SK-N-SH treated with all-trans-retinoic acid at 6 μM for 48 hours (cell line): ENCODE data around the gene VWA5B1.

ENCODE experiments used
- ATAC-seq: fragments of 200-7000 bp; cut with Tn5 transposase; 3 replicates; pipeline ENCODE4 v1.9.1; 2020; ENCODE audit warnings: mild to moderate bottlenecking, moderate library complexity
- ARNTL ChIP-seq: fragments of 450-650 bp; formaldehyde crosslinking; IDR thresholded peaks from 2 replicates; pipeline ENCODE4 v1.5.0; 2020; ENCODE audit warnings: low read depth, mild to moderate bottlenecking, moderate library complexity, borderline replicate concordance
- CREB5 ChIP-seq: fragments of 250-450 bp; sonication (Bioruptor Pico); IDR thresholded peaks from 2 replicates; pipeline ENCODE4 v1.5.1; 2020; ENCODE audit warnings: low read depth, mild to moderate bottlenecking, moderate library complexity
- CSDC2 ChIP-seq: fragments of 250-450 bp; sonication (Bioruptor Pico); IDR thresholded peaks from 2 replicates; pipeline ENCODE4 v1.5.0; 2020; ENCODE audit warnings: mild to moderate bottlenecking, moderate library complexity
- CSRNP3 ChIP-seq: fragments of 250-450 bp; sonication (Bioruptor Pico); IDR thresholded peaks from 2 replicates; pipeline ENCODE4 v1.5.1; 2021; ENCODE audit warnings: mild to moderate bottlenecking, moderate library complexity
- ESRRG ChIP-seq: fragments of 250-450 bp; sonication (Bioruptor Pico); IDR thresholded peaks from 2 replicates; pipeline ENCODE4 v1.6.1; 2021; ENCODE audit warnings: mild to moderate bottlenecking
- GLIS3 ChIP-seq: fragments of 250-450 bp; sonication (Bioruptor Pico); IDR thresholded peaks from 2 replicates; pipeline ENCODE4 v1.5.0; 2020; ENCODE audit warnings: mild to moderate bottlenecking, moderate library complexity
- OSR1 ChIP-seq: fragments of 250-450 bp; sonication (Bioruptor Pico); IDR thresholded peaks from 2 replicates; pipeline ENCODE4 v1.8.0; 2022; ENCODE audit warnings: moderate library complexity, mild to moderate bottlenecking, inconsistent platforms
- PATZ1 ChIP-seq: fragments of 250-450 bp; sonication (Bioruptor Pico); IDR thresholded peaks from 2 replicates; pipeline ENCODE4 v1.8.0; 2020; ENCODE audit warnings: mild to moderate bottlenecking, moderate library complexity, borderline replicate concordance
- POU6F1 ChIP-seq: fragments of 250-450 bp; sonication (Bioruptor Pico); IDR thresholded peaks from 2 replicates; pipeline ENCODE4 v1.8.0; 2021; ENCODE audit warnings: low read depth, mild to moderate bottlenecking, moderate library complexity, borderline replicate concordance
- PPARA ChIP-seq: fragments of 250-450 bp; sonication (Bioruptor Pico); IDR thresholded peaks from 2 replicates; pipeline ENCODE4 v1.5.0; 2020; ENCODE audit warnings: mild to moderate bottlenecking, borderline replicate concordance
- RARB ChIP-seq: fragments of 250-450 bp; sonication (Bioruptor Pico); IDR thresholded peaks from 2 replicates; pipeline ENCODE4 v1.8.0; 2021; ENCODE audit warnings: mild to moderate bottlenecking, moderate library complexity
- SNAI2 ChIP-seq: fragments of 250-450 bp; sonication (Bioruptor Pico); IDR thresholded peaks from 2 replicates; pipeline ENCODE4 v1.5.0; 2020; ENCODE audit warnings: mild to moderate bottlenecking, moderate library complexity
- TCF4 ChIP-seq: fragments of 250-450 bp; sonication (Bioruptor Pico); IDR thresholded peaks from 2 replicates; pipeline ENCODE4 v1.8.0; 2021; ENCODE audit warnings: mild to moderate bottlenecking, moderate library complexity, borderline replicate concordance
- TOX ChIP-seq: fragments of 250-450 bp; sonication (Bioruptor Pico); IDR thresholded peaks from 2 replicates; pipeline ENCODE4 v1.8.0; 2021; ENCODE audit warnings: mild to moderate bottlenecking, moderate library complexity, borderline replicate concordance
- ZFP3 ChIP-seq: fragments of 250-450 bp; sonication (Bioruptor Pico); IDR thresholded peaks from 2 replicates; pipeline ENCODE4 v1.5.0; 2020; ENCODE audit warnings: mild to moderate bottlenecking, moderate library complexity
- ZNF565 ChIP-seq: fragments of 450-650 bp; formaldehyde crosslinking; conservative IDR thresholded peaks from 2 replicates; pipeline ENCODE4 v1.5.0; 2020; ENCODE audit warnings: low read depth, mild to moderate bottlenecking, moderate library complexity
- ZNF70 ChIP-seq: fragments of 450-650 bp; formaldehyde crosslinking; IDR thresholded peaks from 2 replicates; pipeline ENCODE4 v1.5.0; 2020; ENCODE audit warnings: mild to moderate bottlenecking, moderate library complexity
- ZNF8 ChIP-seq: fragments of 450-650 bp; formaldehyde crosslinking; IDR thresholded peaks from 2 replicates; pipeline ENCODE4 v1.5.0; 2020; ENCODE audit warnings: mild to moderate bottlenecking, moderate library complexity

Gene VWA5B1

GRCh38 chr1:20321573-20321972 lies 30.9 kb downstream of the VWA5B1 start:
- TF ChIP-seq RARB (CRISPR knock-in tag) (no peak), ESRRG (CRISPR knock-in tag) (no peak), SNAI2 (CRISPR knock-in tag) (no peak), PPARA (CRISPR knock-in tag) (no peak), ZFP3 (CRISPR knock-in tag) (no peak), GLIS3 (CRISPR knock-in tag) (no peak), CREB5 (no peak), POU6F1 (CRISPR knock-in tag) (no peak), ARNTL (CRISPR knock-in tag) (no peak), TCF4 (CRISPR knock-in tag) (no peak), ZNF70 (no peak), ZNF565 (CRISPR knock-in tag) (no peak)
- ATAC-seq: no peak

GRCh38 chr1:20322081-20322824 lies 31.6 kb downstream of the VWA5B1 start:
- no peak for TF ChIP-seq CSDC2 (CRISPR knock-in tag)
- TF ChIP-seq ARNTL (CRISPR knock-in tag): no peak
- TF ChIP-seq ZNF8 (CRISPR knock-in tag): no peak
- TF ChIP-seq, all 23 proteins: peak for 0
- ATAC-seq: no peak

- no peak for TF ChIP-seq PATZ1 (CRISPR knock-in tag)
- TF ChIP-seq ESRRG (CRISPR knock-in tag): no peak
- no peak for TF ChIP-seq ZNF70
- no peak for TF ChIP-seq TOX (CRISPR knock-in tag)
- TF ChIP-seq OSR1 (CRISPR knock-in tag): no peak
- no peak for TF ChIP-seq TCF4 (CRISPR knock-in tag)
- TF ChIP-seq GLIS3 (CRISPR knock-in tag): no peak
- TF ChIP-seq, all 23 proteins: peak for 0
- ATAC-seq: no peak
Observed at GRCh38 chr1:20322825-20323612, 32.3 kb downstream of the VWA5B1 start.

GRCh38 chr1:20323613-20323920 lies 32.9 kb downstream of the VWA5B1 start:
- TF ChIP-seq ZNF565 (CRISPR knock-in tag) (no peak), CSDC2 (CRISPR knock-in tag) (no peak), CREB5 (no peak), CSRNP3 (no peak)

More at GRCh38 chr1:20323613-20323920, 32.9 kb downstream of the VWA5B1 start:
- ATAC-seq: no peak
